ENCODE results near the gene AKT1S1.

Gene AKT1S1

GRCh38 chr19:49869009-49869483 is 8.1 kb downstream of the AKT1S1 start:
- H3K4me1 Mint-ChIP-seq, result peaks cover 42% of the 10 kb centered on the region
- no peaks in the 10 kb centered on the region for H3K9me3 Mint-ChIP-seq
- peak overlapping the region; percentile 36 for H3K4me3 Mint-ChIP-seq

GRCh38 chr19:49866933-49867782 is 10.0 kb downstream of the AKT1S1 start, which contains the start of gene PNKP:
Gene PNKP (minus strand): TSS chr19:49867576. CDS start chr19:49867204, 372 bp downstream.
- Mint-ChIP-seq H3K27me3 (no peaks in the 10 kb centered on the region), H3K36me3 (peaks cover 9% of the 10 kb centered on the region), H3K27ac (peak within 1 kb of the TSS; percentile 96), H3K4me1 (peaks cover 48% of the 10 kb centered on the region), H3K9me3 (no peaks in the 10 kb centered on the region), H3K4me3 (peak within 1 kb of the TSS; percentile 94)

More at GRCh38 chr19:49869009-49869483, 8.1 kb downstream of the AKT1S1 start:
- H3K27ac Mint-ChIP-seq, result no peak overlapping the region
- H3K27me3 Mint-ChIP-seq, result no peaks in the 10 kb centered on the region
- H3K36me3 Mint-ChIP-seq, result peaks cover 5% of the 10 kb centered on the region

GRCh38 chr19:49864890-49865289 is 12.3 kb downstream of the AKT1S1 start:
- Mint-ChIP-seq H3K36me3 (peaks cover 9% of the 10 kb centered on the region), H3K9me3 (no peaks in the 10 kb centered on the region), H3K27ac (no peak overlapping the region), H3K27me3 (no peaks in the 10 kb centered on the region), H3K4me3 (no peak overlapping the region), H3K4me1 (peaks cover 40% of the 10 kb centered on the region)

GRCh38 chr19:49863935-49864320 is 13.2 kb downstream of the AKT1S1 start:
- H3K27me3 Mint-ChIP-seq, result no peaks in the 10 kb centered on the region
- H3K4me3 Mint-ChIP-seq, result no peak overlapping the region
- no peak overlapping the region for H3K27ac Mint-ChIP-seq
- H3K36me3 Mint-ChIP-seq, result peaks cover 9% of the 10 kb centered on the region
- H3K4me1 Mint-ChIP-seq, result peaks cover 40% of the 10 kb centered on the region
- no peaks in the 10 kb centered on the region for H3K9me3 Mint-ChIP-seq

GRCh38 chr19:49863254-49863934 is 13.8 kb downstream of the AKT1S1 start:
- Mint-ChIP-seq H3K27me3 (no peaks in the 10 kb centered on the region), H3K9me3 (no peaks in the 10 kb centered on the region), H3K36me3 (peaks cover 9% of the 10 kb centered on the region), H3K4me1 (peaks cover 40% of the 10 kb centered on the region), H3K4me3 (no peak overlapping the region), H3K27ac (peak overlapping the region; percentile 31)

GRCh38 chr19:49862391-49863253 is 14.5 kb downstream of the AKT1S1 start:
- H3K27me3 Mint-ChIP-seq, result no peaks in the 10 kb centered on the region
- H3K4me3 Mint-ChIP-seq, result no peak overlapping the region
- H3K27ac Mint-ChIP-seq, result no peak overlapping the region
- H3K9me3 Mint-ChIP-seq, result no peaks in the 10 kb centered on the region
- peaks cover 9% of the 10 kb centered on the region for H3K36me3 Mint-ChIP-seq
- H3K4me1 Mint-ChIP-seq, result peaks cover 37% of the 10 kb centered on the region

- peaks cover 9% of the 10 kb centered on the region for H3K36me3 Mint-ChIP-seq
- H3K4me1 Mint-ChIP-seq, result peaks cover 30% of the 10 kb centered on the region
- H3K27ac Mint-ChIP-seq, result no peak overlapping the region
- H3K4me3 Mint-ChIP-seq, result no peak overlapping the region
- H3K9me3 Mint-ChIP-seq, result no peaks in the 10 kb centered on the region
- H3K27me3 Mint-ChIP-seq, result no peaks in the 10 kb centered on the region
Observed at GRCh38 chr19:49861541-49862378, 15.4 kb downstream of the AKT1S1 start.

GRCh38 chr19:49861107-49861506 is 16.0 kb downstream of the AKT1S1 start:
- Mint-ChIP-seq H3K4me1 (peaks cover 24% of the 10 kb centered on the region), H3K36me3 (peaks cover 9% of the 10 kb centered on the region), H3K4me3 (no peak overlapping the region), H3K27me3 (no peaks in the 10 kb centered on the region), H3K27ac (no peak overlapping the region), H3K9me3 (no peaks in the 10 kb centered on the region)

- H3K27ac Mint-ChIP-seq, result no peak overlapping the region
- peaks cover 7% of the 10 kb centered on the region for H3K36me3 Mint-ChIP-seq
- H3K4me1 Mint-ChIP-seq, result peaks cover 19% of the 10 kb centered on the region
- H3K4me3 Mint-ChIP-seq, result no peak overlapping the region
- H3K27me3 Mint-ChIP-seq, result no peaks in the 10 kb centered on the region
- no peaks in the 10 kb centered on the region for H3K9me3 Mint-ChIP-seq
Observed at GRCh38 chr19:49860336-49861102, 16.6 kb downstream of the AKT1S1 start.

- H3K4me1 Mint-ChIP-seq, result peaks cover 13% of the 10 kb centered on the region
- no peak overlapping the region for H3K27ac Mint-ChIP-seq
- no peaks in the 10 kb centered on the region for H3K9me3 Mint-ChIP-seq
- peaks cover 7% of the 10 kb centered on the region for H3K36me3 Mint-ChIP-seq
- no peak overlapping the region for H3K4me3 Mint-ChIP-seq
- no peaks in the 10 kb centered on the region for H3K27me3 Mint-ChIP-seq
Observed at GRCh38 chr19:49859682-49860335, 17.3 kb downstream of the AKT1S1 start.

GRCh38 chr19:49858088-49858985 is 18.8 kb downstream of the AKT1S1 start:
- Mint-ChIP-seq H3K9me3 (no peaks in the 10 kb centered on the region), H3K27me3 (no peaks in the 10 kb centered on the region), H3K4me3 (no peak overlapping the region), H3K27ac (no peak overlapping the region), H3K4me1 (peaks cover 7% of the 10 kb centered on the region), H3K36me3 (peaks cover 3% of the 10 kb centered on the region)

- H3K27me3 Mint-ChIP-seq, result no peaks in the 10 kb centered on the region
- H3K9me3 Mint-ChIP-seq, result no peaks in the 10 kb centered on the region
- H3K27ac Mint-ChIP-seq, result no peak overlapping the region
- no peak overlapping the region for H3K4me3 Mint-ChIP-seq
- H3K4me1 Mint-ChIP-seq, result peaks cover 10% of the 10 kb centered on the region
- no peaks in the 10 kb centered on the region for H3K36me3 Mint-ChIP-seq
Observed at GRCh38 chr19:49857838-49858087, 19.4 kb downstream of the AKT1S1 start.

All from activated naive CD4-positive, alpha-beta T cell treated with anti-CD3 and anti-CD28 coated beads, Interleukin-2, amount 50 U/mL, for 24 hours (primary cell).